IPS-20b (cell line): ENCODE results near the gene TINCR.

ENCODE experiments used
- H3K27ac ChIP-seq: one replicate; pipeline ENCODE4 v1.5.1; 2013; ENCODE audit warnings: low read length
- H3K27me3 ChIP-seq: 2 replicates; pipeline ENCODE4 v1.6.1; 2013; ENCODE audit warnings: mild to moderate bottlenecking, low read length, inconsistent platforms; ENCODE audit not compliant: insufficient read depth
- H3K36me3 ChIP-seq: 2 replicates; pipeline ENCODE4 v1.6.1; 2013; ENCODE audit warnings: low read depth, mild to moderate bottlenecking, inconsistent platforms, low read length, moderate library complexity; ENCODE audit not compliant: insufficient read depth
- H3K4me1 ChIP-seq: 2 replicates; pipeline ENCODE4 v1.6.1; 2013; ENCODE audit warnings: mild to moderate bottlenecking, control low read depth, inconsistent platforms, low read length, moderate library complexity; ENCODE audit not compliant: insufficient read depth
- H3K4me3 ChIP-seq: 2 replicates; pipeline ENCODE4 v1.5.1; 2013; ENCODE audit warnings: mild to moderate bottlenecking, low read length, inconsistent platforms
- H3K9ac ChIP-seq: 2 replicates; pipeline ENCODE4 v1.6.1; 2013; ENCODE audit warnings: low read depth, mild to moderate bottlenecking, inconsistent platforms, low read length, moderate library complexity
- H3K9me3 ChIP-seq: 2 replicates; pipeline ENCODE4 v1.6.1; 2013; ENCODE audit warnings: mild to moderate bottlenecking, low read depth, low read length, inconsistent platforms; ENCODE audit not compliant: insufficient read depth

TINCR gene

DNA sequence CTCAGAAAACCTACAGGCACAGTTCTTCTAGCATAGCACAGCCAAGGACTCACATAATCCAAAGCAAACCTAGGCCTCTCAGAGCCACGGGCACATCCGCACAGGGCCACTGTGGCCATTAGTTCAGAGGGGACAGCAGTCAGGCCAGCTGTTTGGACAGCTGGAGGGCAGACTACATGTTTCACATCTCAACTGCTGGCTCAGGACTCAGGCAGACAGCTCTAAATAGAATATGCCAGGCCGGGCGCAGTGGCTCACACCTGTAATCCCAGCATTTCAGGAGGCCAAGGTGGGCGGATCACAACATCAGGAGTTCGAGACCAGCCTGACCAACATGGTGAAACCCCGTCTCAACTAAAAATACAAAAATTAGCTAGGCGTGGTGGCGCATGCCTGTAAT is 28.0 kb upstream of the TINCR start:
- no peak overlapping the region for H3K27ac ChIP-seq
- no peaks in the 10 kb centered on the region for H3K4me1 ChIP-seq
- no peak overlapping the region for H3K9ac ChIP-seq
- no peak overlapping the region for H3K4me3 ChIP-seq
- H3K9me3 ChIP-seq: no peaks in the 10 kb centered on the region
- H3K27me3 ChIP-seq: no peaks in the 10 kb centered on the region
- H3K36me3 ChIP-seq: peaks cover 97% of the 10 kb centered on the region

DNA sequence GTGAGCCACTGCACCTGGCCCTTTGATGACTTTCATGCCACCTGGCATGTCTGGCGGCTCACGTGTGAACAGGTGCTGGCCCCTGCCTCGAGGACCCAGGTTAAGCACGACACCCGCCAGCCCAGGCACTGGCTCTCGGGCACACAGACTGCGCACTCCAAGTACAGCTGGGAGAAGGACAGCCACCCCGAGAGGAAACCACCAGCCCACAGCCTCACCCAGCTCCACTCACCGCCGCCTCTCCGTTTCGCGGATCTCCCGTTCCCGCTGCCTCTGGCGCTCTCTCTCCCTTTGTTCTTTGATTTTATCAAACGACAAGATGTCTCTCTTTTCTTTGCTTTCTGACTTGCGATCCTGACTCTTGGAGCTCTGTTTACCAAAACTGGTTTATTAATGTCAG is 27.4 kb upstream of the TINCR start:
- Histone ChIP-seq H3K9ac (no peak overlapping the region), H3K36me3 (peaks cover 96% of the 10 kb centered on the region), H3K4me3 (no peak overlapping the region), H3K27me3 (no peaks in the 10 kb centered on the region), H3K9me3 (no peaks in the 10 kb centered on the region), H3K4me1 (no peaks in the 10 kb centered on the region), H3K27ac (no peak overlapping the region)

DNA sequence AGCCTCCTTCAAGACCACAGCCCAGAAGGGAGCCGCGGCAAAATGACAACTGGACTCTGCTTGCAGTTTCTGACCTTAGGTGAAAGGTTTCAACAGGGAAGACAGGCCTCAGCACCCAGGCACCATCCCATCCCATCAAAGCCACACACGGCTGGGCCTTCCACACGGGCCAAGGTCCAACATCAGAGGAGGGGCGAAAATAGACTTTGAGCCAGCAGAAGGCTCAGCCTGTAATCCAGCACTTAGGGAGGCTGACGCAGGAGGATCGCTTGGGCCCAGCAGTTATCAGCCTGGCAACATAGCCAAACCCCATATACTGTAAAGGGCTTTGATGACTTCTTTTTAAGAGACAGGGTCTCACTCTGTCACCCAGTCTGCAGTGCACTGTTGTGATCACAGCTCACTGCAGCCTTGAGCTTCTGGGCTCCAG is 26.8 kb upstream of the TINCR start:
- no peaks in the 10 kb centered on the region for H3K9me3 ChIP-seq
- H3K36me3 ChIP-seq: peaks cover 96% of the 10 kb centered on the region
- H3K9ac ChIP-seq: no peak overlapping the region
- H3K4me1 ChIP-seq: no peaks in the 10 kb centered on the region
- H3K27me3 ChIP-seq: no peaks in the 10 kb centered on the region
- H3K27ac ChIP-seq: no peak overlapping the region
- no peak overlapping the region for H3K4me3 ChIP-seq

DNA sequence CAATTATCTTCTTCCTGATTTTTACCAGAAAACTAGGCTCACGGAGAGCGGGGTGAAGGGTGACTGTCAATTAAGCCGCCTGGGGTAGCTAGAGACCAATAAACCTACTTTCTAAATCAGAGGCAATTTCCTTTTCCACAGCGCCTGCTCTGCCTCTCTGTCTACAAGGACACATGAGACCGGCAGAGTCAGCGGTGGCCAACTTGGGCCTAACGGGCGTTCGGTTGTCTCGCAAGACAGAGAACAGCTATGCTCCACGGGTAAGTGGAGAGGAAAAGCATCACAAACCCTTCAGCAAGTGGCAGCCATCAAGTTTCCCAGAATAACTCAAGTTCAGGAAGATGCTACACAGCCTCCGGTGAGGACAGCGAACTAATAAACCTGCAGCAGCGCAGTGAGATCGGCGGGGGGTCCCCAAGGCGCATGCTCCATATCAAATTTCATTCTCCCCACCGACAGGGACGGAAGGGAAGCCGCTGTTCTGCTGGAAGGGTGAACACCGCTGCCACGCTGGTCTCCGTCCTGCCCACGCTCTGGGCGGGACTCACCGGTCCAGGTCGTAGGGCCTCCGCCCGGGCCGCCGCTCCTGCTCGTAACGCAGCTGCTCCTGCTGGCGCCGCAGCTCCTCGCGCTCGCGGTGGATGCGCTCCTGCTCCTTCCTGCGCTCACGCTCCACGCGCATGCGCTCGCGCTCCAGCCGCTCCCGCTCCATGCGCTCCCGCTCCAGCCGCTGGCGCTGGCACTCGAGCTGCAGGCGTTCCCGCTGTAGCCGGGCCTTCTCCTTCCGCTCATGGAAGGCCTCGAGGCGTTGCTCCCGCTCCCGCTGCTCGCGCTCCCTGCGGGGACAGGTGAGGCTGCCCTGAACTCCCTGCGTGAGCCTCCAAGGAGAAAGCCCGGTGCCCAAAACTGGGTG is 25.8 kb upstream of the TINCR start:
- Histone ChIP-seq H3K4me1 (no peaks in the 10 kb centered on the region), H3K9ac (no peak overlapping the region), H3K4me3 (no peak overlapping the region), H3K27me3 (no peaks in the 10 kb centered on the region), H3K27ac (no peak overlapping the region), H3K9me3 (no peaks in the 10 kb centered on the region), H3K36me3 (peaks cover 96% of the 10 kb centered on the region)

DNA sequence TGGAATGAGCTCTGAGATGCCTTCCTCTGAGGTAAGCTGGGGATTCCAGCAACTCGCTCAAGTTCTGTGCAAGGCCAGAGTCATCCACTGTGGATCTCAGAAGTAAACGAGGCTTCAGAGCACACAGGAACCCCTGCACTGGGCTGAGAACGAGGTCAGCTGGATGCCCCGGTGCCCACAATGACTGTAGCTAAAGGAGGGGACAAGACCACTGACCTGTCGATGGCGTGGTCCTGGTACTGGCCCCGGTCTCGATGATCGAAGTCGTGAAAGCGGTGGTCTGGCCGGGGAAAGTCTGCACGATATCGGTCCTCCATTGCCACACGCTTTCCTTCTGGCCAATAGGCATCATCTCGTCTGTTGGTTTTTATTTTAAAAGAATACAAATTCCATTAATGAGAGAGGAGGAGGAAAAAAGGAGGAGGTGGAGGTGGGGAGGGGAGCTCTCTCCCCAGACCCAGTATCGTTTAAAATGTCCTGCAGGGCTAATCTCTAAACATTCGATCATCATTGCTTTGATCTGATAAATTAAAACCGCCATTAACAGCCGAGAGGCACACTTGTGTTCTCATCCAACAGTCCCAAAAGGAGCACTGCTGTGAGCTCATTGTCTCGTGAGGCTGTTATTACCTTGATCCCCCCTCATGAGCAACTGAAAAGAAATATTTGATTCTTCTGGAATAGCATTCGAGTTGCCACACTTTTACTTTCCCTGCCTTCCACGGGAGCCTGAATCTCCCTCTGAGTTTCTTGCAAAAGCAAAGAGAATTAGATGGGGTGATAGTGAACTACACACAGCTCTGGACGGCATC is 25.0 kb upstream of the TINCR start:
- Histone ChIP-seq H3K9me3 (no peaks in the 10 kb centered on the region), H3K4me1 (no peaks in the 10 kb centered on the region), H3K27ac (no peak overlapping the region), H3K36me3 (peaks cover 96% of the 10 kb centered on the region), H3K9ac (no peak overlapping the region; the same call in 1 of the 2 replicates), H3K27me3 (no peaks in the 10 kb centered on the region), H3K4me3 (no peak overlapping the region)

DNA sequence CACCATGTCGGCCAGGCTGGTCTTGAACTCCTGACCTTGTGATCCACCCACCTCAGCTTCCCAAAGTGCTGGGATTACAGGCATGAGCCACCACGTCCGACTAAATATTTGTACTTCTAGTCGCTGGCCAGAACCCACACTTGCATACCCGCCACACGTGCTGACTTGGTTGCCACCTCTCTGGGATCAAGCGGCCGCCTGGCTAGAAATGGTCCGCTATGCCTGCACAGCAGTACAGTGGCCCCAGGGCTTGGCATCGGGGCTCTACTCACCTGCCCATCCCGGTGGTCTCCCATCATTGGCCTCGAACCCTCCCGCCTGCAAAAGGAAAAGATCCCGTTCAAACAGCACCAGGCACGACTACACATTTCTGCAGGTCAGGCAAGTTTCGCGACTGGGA is 23.7 kb upstream of the TINCR start:
- Histone ChIP-seq H3K36me3 (peaks cover 94% of the 10 kb centered on the region), H3K4me1 (peaks cover under 1% of the 10 kb centered on the region; the same call in 1 of the 2 replicates), H3K9ac (no peak overlapping the region), H3K27ac (no peak overlapping the region), H3K4me3 (no peak overlapping the region), H3K27me3 (no peaks in the 10 kb centered on the region), H3K9me3 (no peaks in the 10 kb centered on the region)

DNA sequence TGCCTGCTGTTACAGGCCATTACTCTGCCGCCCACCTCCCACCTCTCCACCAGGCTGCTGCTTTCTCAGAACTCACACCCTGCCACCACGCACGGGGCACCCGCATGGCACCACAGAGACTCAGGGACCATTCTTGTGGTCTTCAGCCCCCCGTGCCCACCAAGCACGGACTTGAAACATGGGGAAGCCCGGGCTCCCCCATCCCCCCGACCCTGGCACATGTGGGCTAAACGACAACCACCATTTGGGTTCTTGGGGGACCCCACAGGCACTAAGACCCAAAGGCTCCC is 23.1 kb upstream of the TINCR start:
- H3K9me3 ChIP-seq: no peaks in the 10 kb centered on the region
- no peak overlapping the region for H3K27ac ChIP-seq
- H3K36me3 ChIP-seq: peaks cover 87% of the 10 kb centered on the region
- no peaks in the 10 kb centered on the region for H3K27me3 ChIP-seq
- H3K4me1 ChIP-seq: peaks cover 5% of the 10 kb centered on the region; the same call in 1 of the 2 replicates
- H3K9ac ChIP-seq: no peak overlapping the region
- no peak overlapping the region for H3K4me3 ChIP-seq

DNA sequence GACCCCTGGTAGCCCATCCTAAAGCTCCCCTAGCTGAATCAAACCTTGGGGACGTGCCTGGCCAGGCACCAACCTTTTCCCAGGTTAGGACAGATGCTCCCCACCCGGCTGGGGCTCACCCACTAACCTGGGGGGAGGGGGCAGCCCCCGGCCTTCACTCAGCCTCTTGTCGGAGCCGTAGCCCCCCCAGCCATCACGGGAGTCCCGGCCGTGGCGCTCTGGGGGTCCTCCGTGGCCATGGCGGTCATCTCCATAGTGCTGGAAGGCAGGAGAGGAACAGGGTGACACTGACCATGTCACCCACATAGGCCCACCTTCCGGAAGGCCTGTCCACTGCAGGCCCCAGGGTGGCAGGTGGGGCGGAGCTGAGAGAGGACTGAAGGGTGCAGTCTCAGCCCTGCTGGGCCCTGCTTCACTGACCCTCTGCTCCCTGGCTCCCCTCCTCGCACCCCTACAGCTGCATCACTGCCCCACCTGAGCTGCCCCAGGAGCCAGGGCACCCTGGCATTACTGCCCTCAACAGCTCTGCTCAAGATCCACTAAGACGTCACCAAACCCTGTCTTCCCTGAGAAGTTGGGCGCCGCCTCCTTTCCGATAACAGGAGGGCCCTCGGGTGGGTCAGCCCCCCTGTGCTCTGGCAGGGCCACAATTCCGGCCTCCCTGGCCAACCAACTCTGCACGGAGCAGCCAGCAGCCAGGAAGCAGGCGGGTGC is 22.6 kb upstream of the TINCR start:
- Histone ChIP-seq H3K27ac (no peak overlapping the region), H3K27me3 (no peaks in the 10 kb centered on the region), H3K36me3 (peaks cover 82% of the 10 kb centered on the region), H3K9ac (no peak overlapping the region), H3K4me1 (peaks cover 9% of the 10 kb centered on the region), H3K4me3 (no peak overlapping the region), H3K9me3 (no peaks in the 10 kb centered on the region)

DNA sequence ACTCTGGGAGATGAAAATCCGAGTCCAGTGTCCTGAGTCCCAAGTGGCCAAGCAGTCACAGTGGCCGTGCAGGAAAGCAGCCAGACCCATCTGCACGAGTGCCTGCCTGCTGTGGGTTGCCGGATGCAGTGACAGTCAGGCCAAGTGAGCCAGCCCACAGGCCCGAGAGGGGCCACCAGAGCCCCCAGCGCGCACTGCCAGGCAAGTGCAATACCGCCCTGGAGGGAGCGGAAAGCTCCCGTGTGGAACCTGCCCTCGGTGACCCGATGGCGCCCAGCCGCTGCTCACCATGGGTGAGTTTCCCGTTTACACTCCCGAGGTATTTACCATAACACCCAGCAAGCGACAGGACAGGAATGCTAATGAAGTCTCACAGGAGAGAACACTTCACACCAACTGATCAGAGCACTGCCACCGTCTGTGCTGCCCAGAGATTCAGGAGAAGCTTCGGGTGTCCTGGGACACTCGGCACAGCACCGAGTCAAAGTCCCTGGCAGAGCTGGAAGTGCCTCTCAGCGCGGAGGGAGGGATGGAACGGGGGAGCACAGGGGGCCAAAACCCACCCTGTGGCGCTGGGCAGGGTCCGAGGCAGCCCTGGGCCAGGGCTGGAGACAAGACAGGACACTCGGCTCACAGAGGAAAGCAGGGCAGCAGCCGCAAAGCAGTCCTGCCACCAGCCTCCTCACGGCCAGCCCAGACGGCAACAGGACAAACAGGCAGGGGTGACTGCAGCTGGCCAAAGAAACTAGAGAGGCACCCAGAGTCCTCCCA is 21.3 kb upstream of the TINCR start:
- H3K27ac ChIP-seq: no peak overlapping the region

DNA sequence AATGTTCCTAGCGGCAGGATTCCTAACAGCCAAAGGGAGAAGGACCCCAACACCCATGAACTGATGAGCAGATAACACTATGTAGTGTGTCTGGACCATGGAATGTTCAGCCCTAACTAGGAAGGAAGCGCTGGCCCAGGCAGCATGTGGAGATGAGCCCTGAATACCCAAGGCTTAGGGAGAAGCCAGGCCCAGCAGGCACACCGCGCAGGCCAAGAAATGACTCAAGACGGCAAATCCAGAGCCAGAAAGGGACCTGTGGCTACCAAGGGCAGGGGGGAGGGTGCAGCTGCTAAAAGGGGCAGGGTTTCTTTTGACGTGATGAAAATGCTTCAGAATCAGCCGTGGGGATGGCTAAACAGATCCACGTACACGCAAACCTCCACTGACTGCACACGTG is 20.7 kb upstream of the TINCR start:
- Histone ChIP-seq H3K36me3 (peaks cover 64% of the 10 kb centered on the region), H3K9me3 (no peaks in the 10 kb centered on the region), H3K27ac (no peak overlapping the region), H3K4me3 (no peak overlapping the region), H3K9ac (no peak overlapping the region), H3K4me1 (peaks cover 13% of the 10 kb centered on the region), H3K27me3 (no peaks in the 10 kb centered on the region)

More for the DNA sequence above, 21.3 kb upstream of the TINCR start:
- no peaks in the 10 kb centered on the region for H3K9me3 ChIP-seq
- peaks cover 13% of the 10 kb centered on the region for H3K4me1 ChIP-seq
- H3K4me3 ChIP-seq: no peak overlapping the region
- H3K27me3 ChIP-seq: no peaks in the 10 kb centered on the region
- H3K36me3 ChIP-seq: peaks cover 70% of the 10 kb centered on the region
- no peak overlapping the region for H3K9ac ChIP-seq

DNA sequence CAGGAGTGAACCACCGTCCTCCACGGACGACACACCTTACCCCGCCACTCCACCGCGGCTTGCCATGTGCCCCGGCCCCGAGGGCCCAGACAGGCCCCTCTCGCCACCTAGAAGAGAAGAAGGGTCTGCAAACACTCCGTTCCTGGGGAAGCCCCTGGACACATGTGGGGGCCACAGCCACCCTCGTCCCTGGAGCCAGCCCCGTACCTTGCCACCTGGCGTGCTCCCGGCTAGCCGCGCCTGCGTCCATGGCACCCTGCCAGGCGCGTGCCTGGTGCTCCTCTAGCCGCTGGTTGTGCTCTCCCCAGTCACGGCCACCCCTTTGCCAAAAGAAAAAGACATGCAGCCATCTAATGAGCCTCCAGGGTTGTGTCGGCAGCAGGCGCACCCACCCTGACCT is 19.9 kb upstream of the TINCR start:
- Histone ChIP-seq H3K4me1 (peaks cover 13% of the 10 kb centered on the region), H3K27ac (no peak overlapping the region), H3K9me3 (no peaks in the 10 kb centered on the region), H3K27me3 (no peaks in the 10 kb centered on the region), H3K4me3 (no peak overlapping the region), H3K9ac (no peak overlapping the region), H3K36me3 (peaks cover 56% of the 10 kb centered on the region)
